Measurements from ENCODE around the gene AGPS.

The AGPS gene

DNA sequence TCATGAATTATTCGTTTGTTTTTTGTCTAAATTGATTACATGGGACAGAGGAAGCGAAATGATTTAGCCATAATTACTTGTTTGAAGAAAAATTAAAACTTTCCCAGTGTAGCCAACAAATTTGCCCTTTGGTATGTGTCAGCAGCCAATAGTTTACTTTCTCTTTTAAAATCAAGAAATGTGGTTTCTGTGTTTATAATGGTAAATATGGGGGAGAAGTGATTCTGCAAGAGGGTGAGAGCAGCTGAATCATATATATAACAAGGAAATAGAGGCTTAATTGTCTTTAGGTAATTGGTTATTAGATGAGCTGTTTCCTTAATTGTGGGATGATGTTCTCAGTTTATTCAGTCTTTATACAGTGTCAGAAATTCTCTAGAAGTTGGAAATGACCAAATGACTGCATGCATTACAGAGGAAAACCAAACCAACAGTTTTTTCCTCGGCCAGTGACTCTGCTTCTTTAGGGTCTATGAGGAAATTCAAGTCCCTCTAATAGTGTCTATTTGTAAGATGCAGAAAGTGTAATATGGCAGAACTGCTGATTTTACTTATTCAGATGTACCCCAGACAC lies 132.9 kb downstream of the AGPS start:
- H3K4me3 ChIP-seq (replicated peaks; ENCODE audit: low read depth, low read length), result no peak overlapping the region
- no peak for TF ChIP-seq CTCF (IDR thresholded peaks at IDR 0.05; ENCODE audit: low read length, missing control alignments)
- DNase-seq (ENCODE audit: low read depth), result no peak

DNA sequence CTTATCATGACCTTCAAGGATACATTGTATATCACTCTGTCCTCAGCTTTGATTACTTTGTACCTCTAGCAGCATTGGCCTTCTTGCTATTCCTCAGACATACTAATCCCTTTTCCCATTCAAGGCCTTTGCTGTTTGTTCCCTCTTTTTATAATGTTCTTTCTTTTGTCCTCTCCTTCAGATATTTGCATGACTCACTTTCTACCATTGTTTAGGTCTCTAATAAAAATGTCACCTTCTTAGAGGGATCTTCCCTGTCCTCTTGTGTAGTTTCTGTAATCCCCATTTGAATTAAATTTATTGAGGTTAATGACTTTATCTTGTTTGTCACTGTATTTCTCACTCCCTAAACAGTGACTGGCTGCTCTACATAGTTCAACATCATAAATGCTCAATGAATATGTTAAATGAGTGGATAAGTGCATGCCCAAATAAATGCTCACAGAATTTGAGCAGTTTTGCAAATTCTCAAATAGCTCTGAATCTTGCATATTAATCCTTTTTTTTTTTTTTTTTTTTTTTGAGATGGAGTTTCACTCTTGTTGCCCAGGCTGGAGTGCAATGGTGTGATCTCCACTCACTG lies 135.9 kb downstream of the AGPS start:
- no peak overlapping the region for H3K4me3 ChIP-seq (replicated peaks; ENCODE audit: low read depth, low read length)
- no peak for TF ChIP-seq CTCF (IDR thresholded peaks at IDR 0.05; ENCODE audit: low read length, missing control alignments)
- DNase-seq (ENCODE audit: low read depth), result no peak

GRCh38 chr2:177529166-177529565 lies 136.6 kb downstream of the AGPS start:
- DNase-seq (ENCODE audit: low read depth), result no peak
- H3K4me3 ChIP-seq (replicated peaks; ENCODE audit: low read depth, low read length), result no peak overlapping the region
- no peak for TF ChIP-seq CTCF (IDR thresholded peaks at IDR 0.05; ENCODE audit: low read length, missing control alignments)

GRCh38 chr2:177530561-177530960 lies 138.0 kb downstream of the AGPS start:
- no peak overlapping the region for H3K4me3 ChIP-seq (replicated peaks; ENCODE audit: low read depth, low read length)
- no peak for TF ChIP-seq CTCF (IDR thresholded peaks at IDR 0.05; ENCODE audit: low read length, missing control alignments)
- DNase-seq (ENCODE audit: low read depth), result no peak

DNA sequence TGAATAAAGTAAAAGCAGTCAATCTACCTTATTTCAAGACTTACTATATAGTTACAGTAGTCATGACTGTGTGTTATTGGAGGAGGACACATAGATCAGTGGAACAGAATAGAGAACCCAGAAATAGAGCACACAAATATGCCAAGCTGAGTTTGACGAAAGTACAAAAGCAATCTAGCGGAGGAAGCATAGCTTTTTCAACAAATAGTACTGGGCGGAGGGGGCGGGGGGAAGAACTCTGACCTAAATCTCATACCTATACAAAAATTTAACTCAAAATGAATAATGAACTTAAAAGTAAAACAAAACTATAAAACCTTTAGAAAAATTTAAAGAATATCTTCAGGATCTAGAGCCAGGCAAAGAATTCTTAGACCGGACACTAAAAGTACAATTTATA lies 139.1 kb downstream of the AGPS start:
- H3K4me3 ChIP-seq (replicated peaks; ENCODE audit: low read depth, low read length), result no peak overlapping the region
- no peak for TF ChIP-seq CTCF (IDR thresholded peaks at IDR 0.05; ENCODE audit: low read length, missing control alignments)
- no peak for DNase-seq (ENCODE audit: low read depth)

GRCh38 chr2:177532567-177532966 lies 140.0 kb downstream of the AGPS start:
- no peak for DNase-seq (ENCODE audit: low read depth)
- H3K4me3 ChIP-seq (replicated peaks; ENCODE audit: low read depth, low read length), result no peak overlapping the region
- no peak for TF ChIP-seq CTCF (IDR thresholded peaks at IDR 0.05; ENCODE audit: low read length, missing control alignments)

- no peak for DNase-seq (ENCODE audit: low read depth)
- H3K4me3 ChIP-seq (replicated peaks; ENCODE audit: low read depth, low read length), result no peak overlapping the region
- no peak for TF ChIP-seq CTCF (IDR thresholded peaks at IDR 0.05; ENCODE audit: low read length, missing control alignments)
Observed at GRCh38 chr2:177533253-177533652, 140.7 kb downstream of the AGPS start.

Measured in fibroblast of pulmonary artery (primary cell).